MM.1S (cell line): Measurements from ENCODE around the gene WDR91.

Experiments
- DNase-seq: peaks from one replicate; pipeline ENCODE4 v3.0.0-alpha.2; 2015
- H2AFZ ChIP-seq: fragments of 300-600 bp; sonication (generic); 2 replicates; pipeline ENCODE4 v1.6.0; 2016; ENCODE audit warnings: antibody characterized with exemption, low read length
- H3F3A ChIP-seq: fragments of 300-600 bp; sonication (generic); 2 replicates; pipeline ENCODE4 v1.6.1; 2016; ENCODE audit warnings: mild to moderate bottlenecking, antibody characterized with exemption, low read length, moderate library complexity, mixed read lengths; ENCODE audit not compliant: insufficient read depth
- H3K27ac ChIP-seq: fragments of 300-600 bp; sonication (generic); 2 replicates; pipeline ENCODE4 v1.5.1; 2016; ENCODE audit warnings: mild to moderate bottlenecking, low read length
- H3K27me3 ChIP-seq: fragments of 300-600 bp; sonication (generic); replicated peaks from 2 replicates; pipeline ENCODE4 v1.6.0; 2016; ENCODE audit warnings: low read length; ENCODE audit not compliant: insufficient read depth
- H3K36me3 ChIP-seq: fragments of 300-600 bp; sonication (generic); replicated peaks from 2 replicates; pipeline ENCODE4 v1.6.1; 2016; ENCODE audit warnings: mild to moderate bottlenecking, low read length, mixed read lengths; ENCODE audit not compliant: insufficient read depth
- H3K4me1 ChIP-seq: fragments of 300-600 bp; sonication (generic); 2 replicates; pipeline ENCODE4 v1.6.1; 2016; ENCODE audit warnings: low read length, mixed read lengths
- H3K4me2 ChIP-seq: fragments of 300-600 bp; sonication (generic); 2 replicates; pipeline ENCODE4 v1.6.0; 2016; ENCODE audit warnings: low read depth, low read length
- H3K4me3 ChIP-seq: fragments of 300-600 bp; sonication (generic); 2 replicates; pipeline ENCODE4 v1.5.1; 2016; ENCODE audit warnings: low read length, mixed read lengths
- H3K79me2 ChIP-seq: fragments of 300-600 bp; sonication (generic); 2 replicates; pipeline ENCODE4 v1.6.1; 2016; ENCODE audit warnings: mixed run types, low read length, mixed read lengths
- H3K9ac ChIP-seq: fragments of 300-600 bp; sonication (generic); 2 replicates; pipeline ENCODE4 v1.6.1; 2016; ENCODE audit warnings: low read length, mixed read lengths
- H3K9me2 ChIP-seq: fragments of 300-600 bp; sonication (generic); replicated peaks from 2 replicates; pipeline ENCODE4 v1.6.1; 2016; ENCODE audit warnings: mild to moderate bottlenecking, low read length, mixed read lengths; ENCODE audit not compliant: insufficient read depth
- H3K9me3 ChIP-seq: fragments of 300-600 bp; sonication (generic); replicated peaks from 2 replicates; pipeline ENCODE4 v1.6.1; 2016; ENCODE audit warnings: mild to moderate bottlenecking, low read length, mixed read lengths; ENCODE audit not compliant: insufficient read depth
- H4K20me1 ChIP-seq: fragments of 300-600 bp; sonication (generic); 2 replicates; pipeline ENCODE4 v1.6.1; 2016; ENCODE audit warnings: mild to moderate bottlenecking, low read length, moderate library complexity, mixed read lengths; ENCODE audit not compliant: insufficient read depth
- EZH2 ChIP-seq: fragments of 300-600 bp; sonication (generic); optimal IDR thresholded peaks from 2 replicates; pipeline ENCODE3; 2017; ENCODE audit warnings: low read depth, mild to moderate bottlenecking, antibody characterized with exemption, low read length, mixed read lengths
- EZH2phosphoT487 ChIP-seq: fragments of 300-600 bp; sonication (generic); IDR thresholded peaks from 2 replicates; pipeline ENCODE4 v1.6.1; 2018; ENCODE audit warnings: antibody characterized with exemption, low read length
- TF ChIP-seq, protein P1 (sequence below): fragments of 300-600 bp; sonication (generic); IDR thresholded peaks from 2 replicates; pipeline ENCODE4 v1.5.1; 2016; ENCODE audit warnings: antibody characterized with exemption, low read length, mixed read lengths

The WDR91 gene

DNA sequence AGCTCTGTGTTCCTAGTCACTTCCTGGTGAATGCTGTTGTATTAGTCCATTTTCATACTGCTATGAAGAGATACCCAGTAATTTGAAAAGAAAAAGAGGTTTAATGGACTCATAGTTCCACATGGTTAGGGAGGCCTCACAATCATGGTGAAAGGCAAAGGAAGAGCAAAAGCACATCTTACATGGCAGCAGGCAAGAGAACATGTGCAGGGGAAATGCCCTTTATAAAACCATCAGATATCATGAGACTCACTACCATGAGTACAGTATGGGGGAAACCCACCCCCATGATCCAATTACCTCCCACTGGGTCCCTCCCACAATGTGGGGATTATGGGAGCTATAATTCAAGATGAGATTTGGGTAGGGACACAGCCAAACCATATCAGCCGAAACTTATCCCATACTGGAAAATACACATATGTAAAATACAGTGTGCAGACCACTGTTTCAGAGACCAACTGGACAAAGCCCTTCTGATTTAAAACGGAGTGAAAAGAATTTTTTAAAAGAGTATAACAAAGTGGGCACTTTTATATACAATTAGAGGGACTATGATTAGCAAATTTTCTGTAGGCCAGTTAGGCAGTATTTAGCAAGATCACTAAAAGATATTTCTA lies 48.8 kb downstream of the WDR91 start:
- Histone ChIP-seq H3K4me3 (no peak overlapping the region), H3K27ac (no peak overlapping the region)

DNA sequence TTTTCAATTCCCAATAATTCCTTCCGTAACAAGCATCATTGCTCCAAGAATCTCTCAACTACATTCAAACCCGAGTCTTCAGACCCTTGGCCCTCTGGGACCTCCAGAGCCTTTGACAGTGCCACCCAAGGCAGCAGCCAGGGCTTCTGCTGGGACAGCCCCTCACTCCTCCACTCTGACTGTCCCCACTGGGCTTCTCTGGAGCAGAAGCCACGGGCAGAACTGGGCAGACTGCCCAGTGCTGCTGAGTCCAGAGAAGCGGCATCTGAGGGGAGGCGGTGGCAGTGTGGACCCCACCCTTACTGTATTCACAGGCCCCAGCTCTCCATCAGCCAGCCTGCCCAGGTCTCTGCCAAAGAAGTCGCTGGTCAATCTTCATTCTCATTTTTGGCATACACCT lies 49.7 kb downstream of the WDR91 start:
- no peaks in the 10 kb centered on the region for H3K27me3 ChIP-seq
- H2AFZ ChIP-seq: no peak overlapping the region
- peaks cover 18% of the 10 kb centered on the region for H3F3A ChIP-seq
- peaks cover 46% of the 10 kb centered on the region for H3K4me1 ChIP-seq
- TF ChIP-seq EZH2 (no peak), EZH2phosphoT487 (no peak)
- TF ChIP-seq, protein P1, sequence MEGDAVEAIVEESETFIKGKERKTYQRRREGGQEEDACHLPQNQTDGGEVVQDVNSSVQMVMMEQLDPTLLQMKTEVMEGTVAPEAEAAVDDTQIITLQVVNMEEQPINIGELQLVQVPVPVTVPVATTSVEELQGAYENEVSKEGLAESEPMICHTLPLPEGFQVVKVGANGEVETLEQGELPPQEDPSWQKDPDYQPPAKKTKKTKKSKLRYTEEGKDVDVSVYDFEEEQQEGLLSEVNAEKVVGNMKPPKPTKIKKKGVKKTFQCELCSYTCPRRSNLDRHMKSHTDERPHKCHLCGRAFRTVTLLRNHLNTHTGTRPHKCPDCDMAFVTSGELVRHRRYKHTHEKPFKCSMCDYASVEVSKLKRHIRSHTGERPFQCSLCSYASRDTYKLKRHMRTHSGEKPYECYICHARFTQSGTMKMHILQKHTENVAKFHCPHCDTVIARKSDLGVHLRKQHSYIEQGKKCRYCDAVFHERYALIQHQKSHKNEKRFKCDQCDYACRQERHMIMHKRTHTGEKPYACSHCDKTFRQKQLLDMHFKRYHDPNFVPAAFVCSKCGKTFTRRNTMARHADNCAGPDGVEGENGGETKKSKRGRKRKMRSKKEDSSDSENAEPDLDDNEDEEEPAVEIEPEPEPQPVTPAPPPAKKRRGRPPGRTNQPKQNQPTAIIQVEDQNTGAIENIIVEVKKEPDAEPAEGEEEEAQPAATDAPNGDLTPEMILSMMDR: no peak
- peaks cover 76% of the 10 kb centered on the region for H3K79me2 ChIP-seq
- DNase-seq: no peak
- H3K9me3 ChIP-seq: no peaks in the 10 kb centered on the region
- no peak overlapping the region for H3K4me3 ChIP-seq
- no peaks in the 10 kb centered on the region for H4K20me1 ChIP-seq
- H3K36me3 ChIP-seq: peaks cover 12% of the 10 kb centered on the region; the same call in 1 of the 2 replicates
- no peak overlapping the region for H3K4me2 ChIP-seq
- H3K9ac ChIP-seq: no peak overlapping the region
- no peak overlapping the region for H3K27ac ChIP-seq
- no peaks in the 10 kb centered on the region for H3K9me2 ChIP-seq

More for the DNA sequence above, 48.8 kb downstream of the WDR91 start:
- TF ChIP-seq EZH2phosphoT487 (no peak), EZH2 (no peak)
- TF ChIP-seq, protein P1: no peak
- Histone ChIP-seq H2AFZ (no peak overlapping the region), H3K9ac (no peak overlapping the region), H3K9me3 (no peaks in the 10 kb centered on the region), H4K20me1 (no peaks in the 10 kb centered on the region), H3F3A (peaks cover 18% of the 10 kb centered on the region), H3K9me2 (no peaks in the 10 kb centered on the region), H3K36me3 (peaks cover 20% of the 10 kb centered on the region; the same call in 1 of the 2 replicates), H3K4me1 (peaks cover 45% of the 10 kb centered on the region), H3K79me2 (peaks cover 76% of the 10 kb centered on the region), H3K4me2 (no peak overlapping the region), H3K27me3 (no peaks in the 10 kb centered on the region)
- DNase-seq: no peak

DNA sequence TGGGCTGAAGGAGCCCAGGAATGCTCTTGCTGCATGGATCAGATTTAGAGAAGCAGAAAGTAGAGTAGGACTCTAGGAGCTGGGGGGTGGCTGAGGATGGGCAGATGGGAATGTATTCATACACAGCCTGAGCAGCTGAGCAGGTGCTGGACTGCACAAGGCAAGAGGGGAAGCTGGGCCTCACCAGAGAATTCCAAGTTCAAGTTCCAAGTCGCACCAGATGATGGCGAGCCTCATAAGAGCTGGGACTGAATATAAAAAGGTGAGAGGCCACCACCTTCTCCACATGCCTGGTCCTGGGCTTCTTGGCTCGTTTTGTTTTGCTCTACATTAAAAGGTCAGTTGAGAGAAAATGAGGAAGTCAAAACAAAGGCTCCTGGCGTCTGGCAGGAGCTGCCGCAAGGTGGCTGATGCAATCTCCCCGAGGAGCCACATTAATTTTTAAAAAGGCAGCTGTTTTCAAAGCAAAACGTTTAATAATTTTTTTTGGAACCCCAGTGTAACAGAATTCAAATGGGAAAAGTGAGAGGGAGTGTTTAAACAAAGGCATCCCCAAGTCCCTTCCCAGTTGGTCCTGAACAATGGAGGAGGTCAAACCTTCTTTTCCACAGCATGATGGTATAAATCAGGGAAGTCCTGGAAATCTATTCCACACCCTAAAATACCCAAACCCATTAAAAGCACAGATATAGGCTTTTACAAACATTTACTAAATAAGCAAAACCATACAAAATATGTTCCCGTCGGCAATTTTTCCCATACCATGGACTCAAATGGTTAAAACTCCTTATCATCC lies 50.3 kb downstream of the WDR91 start:
- no peaks in the 10 kb centered on the region for H3K9me2 ChIP-seq
- H3K36me3 ChIP-seq: peaks cover 6% of the 10 kb centered on the region; the same call in 1 of the 2 replicates
- H3K9me3 ChIP-seq: no peaks in the 10 kb centered on the region
- H2AFZ ChIP-seq: no peak overlapping the region
- no peaks in the 10 kb centered on the region for H4K20me1 ChIP-seq
- H3K4me2 ChIP-seq: peak overlapping the region; percentile 70
- H3K79me2 ChIP-seq: peaks cover 76% of the 10 kb centered on the region
- H3K27me3 ChIP-seq: no peaks in the 10 kb centered on the region
- H3F3A ChIP-seq: peaks cover 18% of the 10 kb centered on the region
- H3K27ac ChIP-seq: peak overlapping the region; percentile 86
- H3K4me3 ChIP-seq: 0 out of 2 replicates have a peak overlapping the region, but pooled peaks have one; percentile 21
- peak overlapping the region; percentile 30; the same call in 1 of the 2 replicates for H3K9ac ChIP-seq
- TF ChIP-seq EZH2 (no peak), EZH2phosphoT487 (no peak)
- TF ChIP-seq, protein P1: no peak
- DNase-seq: no peak
- H3K4me1 ChIP-seq: peaks cover 46% of the 10 kb centered on the region
